OCI-LY3 (cell line): ENCODE measurements around the gene RTCA.

ENCODE experiments used
- CTCF ChIP-seq: fragments of 200-600, 300-600 bp; sonication (generic); IDR thresholded peaks from 2 replicates; pipeline ENCODE4 v1.5.1; 2014; ENCODE audit warnings: antibody characterized with exemption, low read length, low read depth
- EZH2phosphoT487 ChIP-seq: fragments of 200-600 bp; shearing (Covaris generic); IDR thresholded peaks from 2 replicates; pipeline ENCODE4 v1.6.1; 2018; ENCODE audit warnings: antibody characterized with exemption, mixed run types, low read depth

- TF ChIP-seq CTCF (no peak), EZH2phosphoT487 (no peak)
These were observed 13.4 kb downstream of the RTCA start for GRCh38 chr1:100279358-100279923.
